Neural crest cell (in vitro differentiated cells): ENCODE data around the gene ZNF576. TPM values are rescaled to one million over a fixed set of nuclear protein-coding genes. Genes with fewer than 3 reads are reported as not detected.
A peak's percentile ranks its signal among the peaks of the same experiment; 100 is the strongest.
"Not testable (repeated sequence)": the region's sequence is repeated elsewhere in the genome, so short reads cannot be mapped to it uniquely, and the experiment has no call there.

Experiments used
- DNase-seq: peaks from one replicate; pipeline ENCODE4 v3.0.0; 2021; ENCODE audit warnings: low read depth, mixed read lengths, low spot score
- H3K27ac Mint-ChIP-seq: one replicate; pipeline ENCODE4 v1.8.0; 2021; ENCODE audit warnings: mild to moderate bottlenecking, mixed read lengths; ENCODE audit not compliant: unreplicated experiment
- H3K27me3 Mint-ChIP-seq: 2 replicates; pipeline ENCODE4 v1.8.0; 2021; ENCODE audit warnings: low read depth, mild to moderate bottlenecking, mixed read lengths
- H3K36me3 Mint-ChIP-seq: 2 replicates; pipeline ENCODE4 v1.8.0; 2021; ENCODE audit warnings: low read depth, mild to moderate bottlenecking, mixed read lengths
- H3K4me1 Mint-ChIP-seq: 2 replicates; pipeline ENCODE4 v1.8.0; 2021; ENCODE audit warnings: mixed read lengths
- H3K4me3 Mint-ChIP-seq: one replicate; pipeline ENCODE4 v1.8.0; 2021; ENCODE audit warnings: mild to moderate bottlenecking, mixed read lengths
- H3K9me3 Mint-ChIP-seq: 2 replicates; pipeline ENCODE4 v1.8.0; 2021; ENCODE audit warnings: mixed read lengths
- total RNA-seq: library from RNA; stranded (reverse); gene quantifications from 2 replicates; pipeline ENCODE4 v1.2.1, GENCODE V29; 2021
- TF ChIP-seq, protein P1 (sequence below): fragments of 200-600 bp; sonication (generic); conservative IDR thresholded peaks from 2 replicates; pipeline ENCODE4 v1.5.0; 2021; ENCODE audit warnings: antibody characterized with exemption, mild to moderate bottlenecking

Gene ZNF576
- total RNA-seq, 1 donor from 2014 or later, result 18.3 TPM

DNA sequence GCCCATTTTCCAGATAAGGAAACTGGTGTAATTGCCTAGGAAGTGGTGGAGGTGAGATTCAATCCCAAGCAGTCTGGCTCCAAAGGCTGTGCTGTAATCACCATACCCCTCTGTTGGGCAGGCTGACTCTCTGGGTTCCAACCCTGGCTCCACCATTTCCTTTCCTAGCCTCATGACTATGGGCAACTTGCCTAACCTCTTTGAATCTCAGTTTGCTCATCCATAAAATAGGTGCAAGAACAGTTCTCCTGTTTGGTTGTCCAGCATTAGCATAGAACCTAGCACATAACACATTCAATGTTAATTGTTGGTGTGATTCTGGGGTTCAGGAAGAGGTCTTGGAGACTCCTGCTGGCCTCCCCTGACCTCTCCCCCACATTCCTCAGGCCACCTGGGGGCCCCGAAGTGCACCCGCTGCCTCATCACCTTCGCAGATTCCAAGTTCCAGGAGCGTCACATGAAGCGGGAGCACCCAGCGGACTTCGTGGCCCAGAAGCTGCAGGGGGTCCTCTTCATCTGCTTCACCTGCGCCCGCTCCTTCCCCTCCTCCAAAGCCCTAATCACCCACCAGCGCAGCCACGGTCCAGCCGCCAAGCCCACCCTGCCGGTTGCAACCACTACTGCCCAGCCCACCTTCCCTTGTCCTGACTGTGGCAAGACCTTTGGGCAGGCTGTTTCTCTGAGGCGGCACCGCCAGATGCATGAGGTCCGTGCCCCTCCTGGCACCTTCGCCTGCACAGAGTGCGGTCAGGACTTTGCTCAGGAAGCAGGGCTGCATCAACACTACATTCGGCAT lies 2.2 kb downstream of the ZNF576 start:
- no peaks in the 10 kb centered on the region for H3K9me3 Mint-ChIP-seq
- H3K4me3 Mint-ChIP-seq, result peak overlapping the region; percentile 99
- peaks cover 7% of the 10 kb centered on the region for H3K27me3 Mint-ChIP-seq
- H3K36me3 Mint-ChIP-seq, result peaks cover 4% of the 10 kb centered on the region
- DNase-seq, result no peak
- peaks cover 34% of the 10 kb centered on the region for H3K4me1 Mint-ChIP-seq
- H3K27ac Mint-ChIP-seq, result no peak overlapping the region
- TF ChIP-seq, protein P1, sequence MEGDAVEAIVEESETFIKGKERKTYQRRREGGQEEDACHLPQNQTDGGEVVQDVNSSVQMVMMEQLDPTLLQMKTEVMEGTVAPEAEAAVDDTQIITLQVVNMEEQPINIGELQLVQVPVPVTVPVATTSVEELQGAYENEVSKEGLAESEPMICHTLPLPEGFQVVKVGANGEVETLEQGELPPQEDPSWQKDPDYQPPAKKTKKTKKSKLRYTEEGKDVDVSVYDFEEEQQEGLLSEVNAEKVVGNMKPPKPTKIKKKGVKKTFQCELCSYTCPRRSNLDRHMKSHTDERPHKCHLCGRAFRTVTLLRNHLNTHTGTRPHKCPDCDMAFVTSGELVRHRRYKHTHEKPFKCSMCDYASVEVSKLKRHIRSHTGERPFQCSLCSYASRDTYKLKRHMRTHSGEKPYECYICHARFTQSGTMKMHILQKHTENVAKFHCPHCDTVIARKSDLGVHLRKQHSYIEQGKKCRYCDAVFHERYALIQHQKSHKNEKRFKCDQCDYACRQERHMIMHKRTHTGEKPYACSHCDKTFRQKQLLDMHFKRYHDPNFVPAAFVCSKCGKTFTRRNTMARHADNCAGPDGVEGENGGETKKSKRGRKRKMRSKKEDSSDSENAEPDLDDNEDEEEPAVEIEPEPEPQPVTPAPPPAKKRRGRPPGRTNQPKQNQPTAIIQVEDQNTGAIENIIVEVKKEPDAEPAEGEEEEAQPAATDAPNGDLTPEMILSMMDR, result no peak

DNA sequence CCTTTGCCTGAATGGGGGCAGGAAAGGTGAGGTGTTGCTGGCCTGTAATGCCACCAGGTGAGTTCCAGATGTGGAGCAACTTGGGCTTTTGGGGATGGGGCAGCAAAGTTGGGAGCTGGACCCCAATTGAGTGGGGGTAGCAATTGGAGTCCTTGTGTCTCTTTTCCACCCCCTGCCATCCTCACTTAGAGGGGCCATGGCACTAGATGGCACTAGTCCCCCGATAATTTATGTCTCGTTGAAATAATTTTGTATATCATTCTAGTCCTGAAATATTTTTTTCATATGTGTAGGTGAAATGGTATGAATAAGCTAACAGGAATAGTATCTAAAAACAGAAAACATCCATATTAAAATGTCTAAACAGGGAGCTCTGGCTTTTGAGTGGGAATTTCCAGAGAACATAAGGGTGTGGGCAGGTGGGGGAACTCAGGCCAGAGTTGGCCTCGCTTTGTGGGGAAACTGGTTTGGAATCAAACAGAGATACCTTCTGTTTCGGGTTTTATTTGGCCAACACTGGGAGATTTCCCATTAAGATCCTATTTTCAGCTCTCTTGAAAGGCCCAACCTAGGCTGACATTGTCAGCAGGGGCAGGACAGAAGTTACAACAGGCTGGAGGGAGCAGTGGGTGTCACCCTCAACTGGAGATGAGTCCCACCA lies 3.4 kb downstream of the ZNF576 start:
- peaks cover 30% of the 10 kb centered on the region for H3K4me1 Mint-ChIP-seq
- TF ChIP-seq, protein P1, result no peak
- DNase-seq, result no peak
- no peaks in the 10 kb centered on the region for H3K9me3 Mint-ChIP-seq
- H3K36me3 Mint-ChIP-seq, result peaks cover 7% of the 10 kb centered on the region
- H3K27me3 Mint-ChIP-seq, result peaks cover 7% of the 10 kb centered on the region
- H3K27ac Mint-ChIP-seq, result no peak overlapping the region
- H3K4me3 Mint-ChIP-seq, result no peak overlapping the region

DNA sequence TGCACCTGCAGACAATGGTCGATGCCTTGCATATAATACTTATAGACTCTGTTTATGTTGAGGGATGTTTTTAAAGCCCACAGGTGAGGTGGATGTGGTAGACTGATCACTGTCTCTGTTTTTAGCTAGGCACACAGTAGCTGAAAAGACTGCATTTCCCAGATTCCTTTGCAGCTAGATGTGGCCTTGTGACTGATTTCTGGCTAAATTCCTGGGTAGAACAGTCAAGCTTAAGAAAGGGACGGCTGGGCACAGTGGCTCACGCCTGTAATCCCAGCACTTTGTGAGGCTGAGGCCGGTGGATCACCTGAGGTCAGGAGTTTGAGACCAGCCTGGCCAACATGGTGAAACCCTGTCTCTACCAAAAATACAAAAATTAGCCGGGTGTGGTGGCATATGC lies 3.9 kb downstream of the ZNF576 start:
- H3K9me3 Mint-ChIP-seq, H3K27ac Mint-ChIP-seq, H3K4me3 Mint-ChIP-seq, DNase-seq, H3K27me3 Mint-ChIP-seq, H3K36me3 Mint-ChIP-seq: not testable (repeated sequence)
- H3K4me1 Mint-ChIP-seq, result peaks cover 28% of the 10 kb centered on the region

DNA sequence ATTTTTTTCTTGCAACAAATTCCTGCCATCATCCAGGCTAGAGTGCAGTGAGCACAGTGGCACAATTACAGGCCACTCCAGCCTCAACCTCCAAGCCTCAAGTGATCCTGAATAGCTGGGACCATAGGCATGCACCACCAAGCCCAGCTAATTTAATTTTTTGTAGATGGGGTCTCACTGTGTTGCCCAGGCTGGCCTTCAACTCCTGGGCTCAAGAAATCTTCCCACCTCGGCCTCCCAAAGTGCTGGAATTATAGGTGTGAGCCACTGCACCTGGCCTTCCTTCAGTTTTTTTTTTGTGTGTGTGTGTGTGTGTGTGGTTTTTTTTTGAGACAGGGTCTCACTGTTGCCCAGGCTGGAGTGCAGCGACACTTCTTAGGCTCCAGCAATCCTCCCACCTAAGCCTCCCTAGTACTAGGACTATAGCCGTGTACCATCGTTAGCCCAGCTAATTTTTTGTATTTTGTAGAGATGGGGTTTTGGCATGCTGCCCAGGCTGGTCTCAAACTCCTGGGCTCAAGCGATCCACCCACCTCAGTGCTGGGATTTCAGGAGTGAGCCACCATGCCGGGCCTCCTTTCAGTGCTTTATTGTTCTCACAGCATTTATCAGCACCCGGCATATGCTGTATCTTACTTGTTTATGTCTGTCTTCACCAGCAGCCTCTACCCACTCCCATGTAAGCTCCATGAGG lies 9.6 kb downstream of the ZNF576 start:
- no peak for DNase-seq
- Mint-ChIP-seq H3K4me3 (no peak overlapping the region), H3K4me1 (peaks cover 6% of the 10 kb centered on the region), H3K27me3 (no peaks in the 10 kb centered on the region), H3K27ac (peak overlapping the region; percentile 62), H3K9me3 (no peaks in the 10 kb centered on the region), H3K36me3 (peaks cover 6% of the 10 kb centered on the region)
- TF ChIP-seq, protein P1, result no peak

DNA sequence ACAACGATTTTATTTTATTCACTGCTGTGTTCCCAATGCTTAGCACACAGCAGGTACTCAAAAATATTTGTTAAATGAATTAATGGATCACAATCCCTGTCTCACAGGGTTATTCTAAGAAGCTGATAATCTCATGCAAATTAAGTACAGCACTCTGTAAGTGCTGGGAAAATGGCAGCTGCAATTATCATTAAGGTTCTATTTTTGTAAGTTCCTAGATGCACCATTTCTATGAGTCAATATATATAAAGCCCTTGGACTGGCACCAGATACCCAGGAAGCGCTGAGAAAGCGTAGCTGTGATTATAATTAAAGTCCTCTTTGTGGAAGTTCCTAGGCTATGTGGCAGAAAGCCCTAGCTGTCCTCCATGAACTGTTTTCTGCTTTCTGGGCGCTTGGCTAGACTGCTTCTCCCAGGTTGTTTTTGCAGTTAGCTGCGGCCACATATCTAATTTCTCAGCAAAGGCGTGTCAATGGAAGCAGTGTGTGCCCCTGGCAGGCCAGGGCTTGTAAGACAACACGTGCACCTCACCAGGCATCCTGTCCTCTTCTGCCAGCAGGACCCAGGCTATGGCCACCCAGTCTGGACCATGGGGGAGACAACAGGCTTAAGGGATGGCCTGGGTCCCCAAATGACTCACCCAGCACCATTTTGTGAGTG lies 10.3 kb downstream of the ZNF576 start:
- TF ChIP-seq, protein P1, result no peak
- peaks cover 7% of the 10 kb centered on the region for H3K36me3 Mint-ChIP-seq
- no peaks in the 10 kb centered on the region for H3K9me3 Mint-ChIP-seq
- peak overlapping the region; percentile 62 for H3K27ac Mint-ChIP-seq
- peaks cover 6% of the 10 kb centered on the region for H3K4me1 Mint-ChIP-seq
- no peaks in the 10 kb centered on the region for H3K27me3 Mint-ChIP-seq
- no peak overlapping the region for H3K4me3 Mint-ChIP-seq
- no peak for DNase-seq
